Stimulated activated CD4-positive, alpha-beta T cell treated with anti-CD3 and anti-CD28 coated beads, Interleukin-2, amount 100 ng/mL, for 4 hours (primary cell): ENCODE measurements around the gene SAMD4A.
A peak's percentile ranks its signal among the peaks of the same experiment; 100 is the strongest.

ENCODE experiments used
- DNase-seq: peaks from one replicate; pipeline ENCODE4 v3.0.0-alpha.2; 2020; ENCODE audit warnings: low read depth

The SAMD4A gene

DNA sequence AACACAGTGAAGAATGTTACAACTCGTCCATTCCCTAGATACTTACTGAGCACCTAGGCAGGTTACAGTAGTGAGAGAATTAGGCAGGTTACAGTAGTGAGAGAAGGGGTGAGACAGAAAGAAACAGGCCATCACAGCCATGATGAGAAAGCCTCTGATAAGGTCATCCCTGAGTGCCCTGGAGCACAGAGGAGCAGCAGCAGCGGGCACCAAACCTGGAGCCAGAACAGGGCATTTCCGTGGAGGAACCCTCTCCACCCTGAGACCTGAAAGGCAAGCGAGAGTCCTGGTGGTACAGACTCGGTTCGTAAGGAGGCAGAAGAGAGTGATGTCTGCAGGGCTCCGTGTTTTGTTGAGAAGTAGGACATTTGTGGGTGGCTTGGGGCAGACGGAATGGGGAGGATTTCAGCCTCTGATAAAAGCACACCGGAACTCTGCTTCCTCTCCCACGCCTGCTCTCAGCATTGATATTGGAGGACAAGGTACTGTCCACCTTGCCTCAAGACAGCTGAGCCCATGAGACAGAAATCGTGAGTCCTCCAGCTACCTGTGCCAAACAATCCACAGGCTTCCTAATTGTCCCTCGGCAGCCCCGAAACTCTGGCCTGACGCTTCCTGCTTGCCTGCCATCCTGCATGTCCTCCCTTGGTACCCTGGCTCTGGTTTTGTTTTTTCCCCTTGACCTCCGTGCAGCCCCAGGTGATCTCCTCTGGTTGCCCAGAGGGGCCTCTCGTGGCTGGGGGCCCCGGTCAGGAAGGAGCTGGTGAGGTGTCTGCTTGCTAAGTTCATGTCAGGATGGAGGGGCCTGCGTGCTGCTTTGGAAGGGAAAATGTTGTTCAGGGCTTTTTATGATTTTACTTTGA is 199.6 kb downstream of the SAMD4A start:
- no peak for DNase-seq

DNA sequence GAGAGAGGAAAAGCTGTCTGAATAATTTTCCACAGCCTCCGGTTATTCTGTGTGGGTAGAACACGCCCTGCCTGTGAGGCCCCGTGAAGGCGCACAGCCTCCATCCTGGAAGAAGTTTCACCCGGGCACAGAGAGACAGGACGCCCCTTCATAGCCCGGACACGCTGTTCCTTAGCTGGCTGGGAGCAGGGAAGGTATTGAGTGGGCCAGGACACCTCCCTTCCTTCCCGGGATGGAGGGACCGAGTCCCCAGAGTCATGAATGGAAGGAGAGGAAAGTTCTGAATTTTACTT is 200.2 kb downstream of the SAMD4A start:
- no peak for DNase-seq

GRCh38 chr14:54767450-54767849 is 200.5 kb downstream of the SAMD4A start:
- no peak for DNase-seq

GRCh38 chr14:54768501-54769129 is 201.7 kb downstream of the SAMD4A start:
- no peak for DNase-seq

GRCh38 chr14:54769951-54770863 is 203.3 kb downstream of the SAMD4A start:
- no peak for DNase-seq

DNA sequence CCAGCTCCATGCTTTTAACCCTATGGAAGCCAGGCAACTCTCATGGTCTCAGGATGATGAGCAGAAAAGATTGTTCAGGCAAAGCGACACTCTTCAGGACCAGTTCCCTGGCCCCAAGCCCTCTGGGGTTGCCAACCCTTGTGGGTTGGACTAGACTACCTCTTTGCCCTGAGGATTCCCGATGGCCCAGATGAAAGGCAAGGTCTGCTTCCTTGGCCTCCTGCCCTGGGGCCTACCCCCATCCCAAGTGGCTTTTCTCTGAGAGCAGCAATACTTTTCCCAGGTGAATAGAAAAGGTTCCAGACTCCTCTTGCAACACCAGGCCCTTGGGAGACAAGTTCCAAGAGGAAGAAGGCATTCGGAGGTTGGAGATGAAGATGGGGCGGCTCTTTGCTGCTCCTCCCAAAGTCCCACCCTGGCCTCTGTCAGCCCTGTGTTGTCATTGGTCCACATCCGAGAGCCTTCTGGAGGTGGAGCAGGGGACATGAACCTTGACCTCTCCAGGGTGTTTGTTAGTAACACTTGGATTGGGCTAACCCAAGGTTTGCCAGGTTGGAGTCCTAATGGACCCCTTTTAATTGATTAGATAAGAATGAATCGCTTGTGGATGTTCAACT is 204.6 kb downstream of the SAMD4A start:
- DNase-seq: no peak

- no peak for DNase-seq
These were observed 205.5 kb downstream of the SAMD4A start for GRCh38 chr14:54772451-54772881.

DNA sequence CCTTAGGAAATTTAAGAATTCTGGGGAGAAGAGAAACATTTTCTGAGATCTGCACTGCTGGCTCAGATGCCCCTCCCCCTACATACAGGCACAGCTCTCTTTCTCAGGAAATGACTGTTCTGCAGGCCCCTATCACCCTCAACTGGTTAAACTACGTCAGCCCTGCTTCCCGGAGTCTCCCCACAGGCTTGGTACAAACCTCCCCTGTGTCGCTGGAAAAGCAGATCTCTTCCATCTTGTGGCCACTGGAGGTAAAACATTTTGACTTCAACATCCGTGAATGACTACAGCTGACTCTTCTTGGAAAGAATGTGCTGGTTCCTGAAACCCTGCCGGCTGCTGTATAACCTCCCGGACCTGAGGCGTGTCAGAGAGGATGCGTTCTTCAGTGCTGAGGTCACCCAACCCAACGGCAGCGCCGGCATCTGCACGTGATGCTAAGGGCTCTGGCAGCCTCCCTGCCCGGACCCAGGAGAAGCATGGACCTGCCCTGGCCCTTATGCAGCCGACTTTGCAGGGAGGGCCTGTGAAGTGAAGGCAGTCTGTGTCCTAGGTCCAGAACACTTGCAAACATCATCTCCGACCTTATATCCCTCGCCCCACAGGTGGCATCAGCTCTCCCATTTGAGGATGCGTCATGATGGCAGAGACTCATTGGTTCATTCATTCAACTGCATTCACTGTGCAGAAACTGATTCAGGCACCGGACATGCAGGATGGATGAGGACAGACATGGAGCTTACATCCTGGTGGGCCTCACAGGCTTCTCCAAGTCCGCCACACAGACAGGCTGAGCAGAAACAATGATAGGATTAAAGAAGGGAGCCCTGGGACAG is 206.5 kb downstream of the SAMD4A start:
- peak; percentile 67 for DNase-seq

DNA sequence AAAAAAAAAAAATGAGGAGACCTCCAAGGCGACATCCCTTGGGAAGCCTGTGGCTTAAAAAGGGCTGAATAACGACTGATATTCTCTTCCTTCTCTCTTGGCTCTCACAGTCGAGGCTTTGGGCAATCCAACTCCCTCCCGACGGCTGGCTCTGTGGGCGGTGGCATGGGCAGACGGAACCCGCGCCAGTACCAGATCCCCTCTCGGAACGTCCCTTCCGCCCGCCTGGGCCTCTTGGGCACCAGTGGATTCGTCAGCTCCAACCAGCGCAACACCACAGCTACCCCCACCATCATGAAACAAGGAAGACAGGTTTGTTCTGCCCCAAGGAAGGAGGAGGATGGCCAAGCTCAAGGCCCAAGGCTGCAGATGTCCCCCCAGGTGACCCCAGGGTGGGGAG is 207.9 kb downstream of the SAMD4A start:
- DNase-seq: no peak

- DNase-seq: no peak
These were observed 208.7 kb downstream of the SAMD4A start for GRCh38 chr14:54775486-54776140.

GRCh38 chr14:54776361-54777001 is 209.6 kb downstream of the SAMD4A start:
- DNase-seq: peak; percentile 18

DNA sequence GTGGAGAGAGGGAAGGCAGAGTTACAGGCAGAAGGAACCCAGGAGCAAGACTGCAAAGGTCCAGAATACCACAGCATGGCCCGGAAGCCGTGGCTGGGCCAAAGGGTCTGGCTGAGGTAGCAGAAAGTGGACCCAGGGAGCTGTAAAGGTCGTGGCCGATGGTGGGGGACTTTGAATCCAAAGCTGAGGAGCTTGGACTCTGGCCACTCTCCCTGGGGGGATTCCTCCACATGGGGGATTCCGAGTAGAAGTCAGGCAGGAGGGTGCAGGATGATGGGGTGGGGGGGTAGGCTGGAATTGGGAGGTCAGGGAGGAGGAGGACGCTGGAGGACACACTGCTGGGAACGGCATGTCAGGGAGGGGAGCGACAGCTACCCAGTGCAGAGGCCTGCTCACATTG is 210.5 kb downstream of the SAMD4A start:
- DNase-seq: no peak

GRCh38 chr14:54778618-54779345 is 211.9 kb downstream of the SAMD4A start:
- no peak for DNase-seq

- DNase-seq: no peak
These were observed 214.2 kb downstream of the SAMD4A start for GRCh38 chr14:54781080-54781479.

GRCh38 chr14:54781961-54782750 is 215.2 kb downstream of the SAMD4A start:
- no peak for DNase-seq

DNA sequence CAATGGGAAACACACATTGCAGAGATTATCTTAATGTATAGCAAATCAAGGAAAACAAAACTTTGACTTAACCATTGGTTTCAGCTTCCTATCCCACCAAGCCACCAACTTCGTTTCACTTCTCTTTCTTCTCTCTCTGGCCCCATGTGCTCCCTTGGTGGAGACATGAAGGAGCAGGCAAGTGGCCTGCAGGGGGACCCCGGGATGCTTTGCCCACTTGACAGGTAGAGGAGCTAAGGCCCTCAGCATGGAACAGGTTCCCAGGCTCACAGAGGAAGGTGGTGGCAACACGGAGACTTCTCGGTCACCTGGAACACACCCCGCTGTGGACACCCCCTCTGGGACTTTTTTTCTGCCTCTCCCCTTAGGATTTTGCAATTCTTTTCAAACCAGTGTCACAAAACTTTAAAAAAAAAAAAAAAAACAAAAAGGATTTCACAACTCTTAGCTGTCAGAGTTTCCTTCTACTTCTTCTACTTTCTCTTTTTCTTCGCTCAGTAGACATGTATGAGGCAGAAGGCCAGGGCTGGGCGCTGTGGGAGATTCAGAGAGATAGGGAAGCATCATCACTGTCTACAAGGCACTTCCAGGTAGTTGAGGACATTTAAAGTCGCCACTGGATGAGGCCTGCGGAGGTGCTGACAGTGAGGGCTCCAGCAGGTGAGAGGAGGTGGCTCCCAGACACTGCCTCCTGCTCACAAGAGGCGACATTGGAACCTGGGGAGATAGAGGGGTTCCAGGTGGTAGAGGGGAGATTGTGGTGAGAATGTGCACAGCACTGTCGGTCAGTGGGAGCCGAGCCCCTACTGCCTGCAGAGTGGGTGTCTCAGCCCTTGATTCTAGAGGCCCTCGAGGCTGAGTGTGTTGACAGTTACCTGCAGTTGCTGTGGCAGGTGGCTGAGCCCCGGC is 216.1 kb downstream of the SAMD4A start:
- DNase-seq: no peak

- DNase-seq: no peak
These were observed 216.7 kb downstream of the SAMD4A start for GRCh38 chr14:54783660-54784015.

DNA sequence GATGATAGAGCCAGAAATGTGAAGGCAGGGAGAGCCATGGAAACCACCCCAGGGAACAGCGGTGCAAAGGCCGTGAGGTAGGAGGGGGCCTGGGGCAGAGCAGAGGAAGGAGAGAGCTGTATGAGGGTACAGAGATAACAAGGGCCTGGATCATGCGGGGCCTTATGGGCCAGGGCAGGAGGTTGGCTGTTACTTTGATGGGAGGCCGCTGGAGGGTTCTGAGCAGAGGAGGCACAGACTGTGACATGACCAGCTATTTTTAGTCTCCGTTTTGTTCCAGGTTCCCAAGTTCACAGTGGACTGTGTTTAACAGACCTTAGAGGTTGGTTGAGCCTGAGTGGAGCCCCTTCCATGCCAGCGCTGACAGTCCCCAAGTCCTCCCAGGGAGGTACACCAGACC is 217.1 kb downstream of the SAMD4A start:
- DNase-seq: no peak
